ENCODE results near the gene LRRTM4. TPM values are rescaled to one million over a fixed set of nuclear protein-coding genes. Genes with fewer than 3 reads are reported as not detected.
"Not testable (repeated sequence)": the region's sequence is repeated elsewhere in the genome, so short reads cannot be mapped to it uniquely, and the experiment has no call there.

Gene LRRTM4
- polyA plus RNA-seq, 2 of the 4 experiments (the other 2 are of a cell fraction), result 0.03 TPM; not detected in 1

DNA sequence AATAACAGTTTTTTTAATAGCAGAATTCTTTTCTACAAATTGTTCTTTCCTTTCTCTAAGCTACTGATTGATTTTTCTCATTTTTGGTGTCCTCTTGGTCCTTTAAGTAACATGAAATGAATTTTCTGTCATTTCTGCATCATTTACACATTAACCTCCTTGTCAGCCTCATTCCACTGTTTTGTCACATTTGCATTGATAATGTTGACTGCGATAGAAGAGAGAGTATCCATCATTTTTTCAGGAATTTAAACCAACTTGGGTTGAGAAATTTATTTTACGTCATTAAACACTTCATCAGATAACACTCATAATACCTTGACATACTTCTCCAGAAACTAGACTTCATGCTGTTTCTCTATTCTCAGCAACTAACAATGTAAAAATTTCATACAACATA lies 422.2 kb downstream of the LRRTM4 start (continued):
- TF ChIP-seq, protein P1, sequence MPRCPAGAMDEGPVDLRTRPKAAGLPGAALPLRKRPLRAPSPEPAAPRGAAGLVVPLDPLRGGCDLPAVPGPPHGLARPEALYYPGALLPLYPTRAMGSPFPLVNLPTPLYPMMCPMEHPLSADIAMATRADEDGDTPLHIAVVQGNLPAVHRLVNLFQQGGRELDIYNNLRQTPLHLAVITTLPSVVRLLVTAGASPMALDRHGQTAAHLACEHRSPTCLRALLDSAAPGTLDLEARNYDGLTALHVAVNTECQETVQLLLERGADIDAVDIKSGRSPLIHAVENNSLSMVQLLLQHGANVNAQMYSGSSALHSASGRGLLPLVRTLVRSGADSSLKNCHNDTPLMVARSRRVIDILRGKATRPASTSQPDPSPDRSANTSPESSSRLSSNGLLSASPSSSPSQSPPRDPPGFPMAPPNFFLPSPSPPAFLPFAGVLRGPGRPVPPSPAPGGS (IDR thresholded peaks at IDR 0.05), result no peak

DNA sequence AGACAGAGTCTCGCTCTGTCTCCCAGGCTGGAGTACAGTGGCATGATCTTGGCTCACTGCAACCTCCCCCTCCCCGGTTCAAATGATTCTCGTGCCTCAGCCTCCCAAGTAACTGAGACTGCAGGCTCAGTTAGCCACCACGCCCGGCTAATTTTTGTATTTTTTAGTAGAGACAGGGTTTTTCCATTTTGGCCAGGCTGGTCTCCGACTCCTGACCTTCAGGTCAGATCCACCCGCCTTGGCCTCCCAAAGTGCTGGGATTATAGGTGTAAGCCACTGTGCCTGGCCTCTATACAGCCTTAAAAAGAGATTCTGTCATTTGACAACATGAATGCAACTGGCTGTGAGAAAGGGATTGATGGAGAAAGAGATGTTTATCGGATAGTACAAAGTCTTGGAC lies 426.7 kb downstream of the LRRTM4 start:
- WGBS (ENCODE audit: missing lambda C conversion rate), result 5% methylated on average over 8 of the region's 8 CpGs
- CTCF ChIA-PET; POLR2A ChIA-PET; H3K4me1 ChIP-seq; H3K27ac ChIP-seq; DNase-seq (ENCODE audit: low read depth in 1 of 2, low spot score in 1 of 2); FAIRE-seq; H3K4me2 ChIP-seq; H3K9me3 ChIP-seq; H3K4me3 ChIP-seq; ATAC-seq: not testable (repeated sequence)

- POLR2A ChIA-PET, result no interaction called here
- no peak overlapping the region for H3K4me3 ChIP-seq
- no peak overlapping the region for H3K27ac ChIP-seq
- WGBS (ENCODE audit: missing lambda C conversion rate), result 0% methylated on average over 1 of the region's 1 CpG
- no peak overlapping the region for H3K4me2 ChIP-seq
- ATAC-seq, result no peak
- H3K9me3 ChIP-seq, result peaks cover 4% of the 10 kb centered on the region; the same call in 1 of the 3 replicates
- H3K4me1 ChIP-seq, result no peaks in the 10 kb centered on the region
- DNase-seq (ENCODE audit: low read depth in 1 of 2, low spot score in 1 of 2), result no peak
- CTCF ChIA-PET, result no interaction called here
- FAIRE-seq, result no peak
- no peak for TF ChIP-seq EP300 (IDR thresholded peaks at IDR 0.05)
- TF ChIP-seq HDAC2 (IDR thresholded peaks at IDR 0.05), result no peak
- TF ChIP-seq HMGXB4 (CRISPR knock-in tag; IDR thresholded peaks at IDR 0.05; ENCODE audit: borderline replicate concordance), result no peak
- TF ChIP-seq, protein P2, sequence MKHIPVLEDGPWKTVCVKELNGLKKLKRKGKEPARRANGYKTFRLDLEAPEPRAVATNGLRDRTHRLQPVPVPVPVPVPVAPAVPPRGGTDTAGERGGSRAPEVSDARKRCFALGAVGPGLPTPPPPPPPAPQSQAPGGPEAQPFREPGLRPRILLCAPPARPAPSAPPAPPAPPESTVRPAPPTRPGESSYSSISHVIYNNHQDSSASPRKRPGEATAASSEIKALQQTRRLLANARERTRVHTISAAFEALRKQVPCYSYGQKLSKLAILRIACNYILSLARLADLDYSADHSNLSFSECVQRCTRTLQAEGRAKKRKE (CRISPR knock-in tag; IDR thresholded peaks at IDR 0.05; ENCODE audit: low read depth), result no peak
- no peak for TF ChIP-seq MYC (IDR thresholded peaks at IDR 0.05; ENCODE audit: borderline replicate concordance, low read length)
- TF ChIP-seq RCOR1 (IDR thresholded peaks at IDR 0.05; ENCODE audit: low read depth, low read length), result no peak
- TF ChIP-seq, protein P1 (IDR thresholded peaks at IDR 0.05), result no peak
- TF ChIP-seq SMC3 (IDR thresholded peaks at IDR 0.05), result no peak
- TF ChIP-seq POLR2A (IDR thresholded peaks at IDR 0.05; ENCODE audit: low read length), result no peak
- TF ChIP-seq PHF8 (IDR thresholded peaks at IDR 0.05; ENCODE audit: borderline replicate concordance, low read depth), result no peak
- no peak for TF ChIP-seq MAX (IDR thresholded peaks at IDR 0.05)
These were observed 427.1 kb downstream of the LRRTM4 start for GRCh38 chr2:77095096-77095495.

- H3K4me2 ChIP-seq; H3K4me3 ChIP-seq; H3K27ac ChIP-seq; DNase-seq (ENCODE audit: low read depth in 1 of 2, low spot score in 1 of 2); CTCF ChIA-PET; H3K4me1 ChIP-seq; FAIRE-seq; H3K9me3 ChIP-seq; POLR2A ChIA-PET; ATAC-seq: not testable (repeated sequence)
- WGBS (ENCODE audit: missing lambda C conversion rate), result 47% methylated on average over 13 of the region's 13 CpGs
These were observed 433.8 kb downstream of the LRRTM4 start for GRCh38 chr2:77088424-77088823.

GRCh38 chr2:77087987-77088414 lies 434.2 kb downstream of the LRRTM4 start:
- H3K4me1 ChIP-seq, result no peaks in the 10 kb centered on the region
- POLR2A ChIA-PET, result no interaction called here
- ATAC-seq (no peak), DNase-seq (ENCODE audit: low read depth in 1 of 2, low spot score in 1 of 2) (no peak), FAIRE-seq (no peak)
- H3K4me2 ChIP-seq, result no peak overlapping the region
- no peak overlapping the region for H3K4me3 ChIP-seq
- WGBS (ENCODE audit: missing lambda C conversion rate), result 44% methylated on average over 6 of the region's 6 CpGs
- H3K9me3 ChIP-seq, result 0 out of 3 replicates have a peak, but pooled peaks cover 3% of the 10 kb centered on the region
- CTCF ChIA-PET, result no interaction called here
- no peak overlapping the region for H3K27ac ChIP-seq
- TF ChIP-seq ZNF302 (CRISPR knock-in tag; IDR thresholded peaks at IDR 0.05) (no peak), KDM5A (IDR thresholded peaks at IDR 0.05) (no peak), RFX5 (IDR thresholded peaks at IDR 0.05) (no peak), KDM1A (IDR thresholded peaks at IDR 0.05; ENCODE audit: low read depth) (no peak)
